Panc1 (cell line): ENCODE measurements around the gene GPR101. TPM values are rescaled to one million over a fixed set of nuclear protein-coding genes. Genes with fewer than 3 reads are reported as not detected.

Experiments used
- ATAC-seq: fragments of 200-7000 bp; cut with Tn5 transposase; 2 replicates; pipeline ENCODE4 v1.9.1; 2020; ENCODE audit warnings: mild to moderate bottlenecking, moderate library complexity
- BruUV-seq: library from RNA; stranded (reverse); fragments of 400-500 nt; replicated peaks from 2 replicates; lab custom pipeline; 2021; lab: Mats Ljungman, UMichigan
- CTCF ChIA-PET: fragments of 300-600 bp; sonication (Branson Sonifier 250); formaldehyde crosslinking; loops from one replicate; lab custom pipeline; 2022; ENCODE audit warnings: antibody characterized with exemption; lab: Charles Lee
- POLR2A ChIA-PET: fragments of 300-600 bp; sonication (Branson Sonifier 250); formaldehyde crosslinking; loops from one replicate; lab custom pipeline; 2022; ENCODE audit warnings: antibody characterized with exemption; lab: Charles Lee
- DNase-seq: peaks from one replicate; pipeline ENCODE4 v3.0.0-alpha.2; 2010; ENCODE audit warnings: low read depth, low spot score
- H3K27ac ChIP-seq: 2 replicates; pipeline ENCODE4 v1.5.1; 2011; ENCODE audit warnings: mild to moderate bottlenecking, low read length, inconsistent platforms
- H3K27me3 ChIP-seq: fragments of 200-500 bp; sonication (Bioruptor generic); 2 replicates; pipeline ENCODE4 v1.6.0; 2014; ENCODE audit warnings: low read length, inconsistent platforms; ENCODE audit not compliant: control insufficient read depth, insufficient read depth
- H3K36me3 ChIP-seq: fragments of 200-500 bp; sonication (Bioruptor generic); 2 replicates; pipeline ENCODE4 v1.5.1; 2014; ENCODE audit warnings: inconsistent platforms, mild to moderate bottlenecking, low read length, moderate library complexity; ENCODE audit not compliant: control insufficient read depth, insufficient read depth
- H3K4me1 ChIP-seq: 2 replicates; pipeline ENCODE4 v1.5.1; 2011; ENCODE audit warnings: inconsistent platforms, mild to moderate bottlenecking, low read length, moderate library complexity; ENCODE audit not compliant: control insufficient read depth, insufficient read depth
- H3K4me3 ChIP-seq, 2 experiments: 2 replicates each; pipeline ENCODE4 v1.5.1; 2011 to 2012; ENCODE audit warnings: low read depth in 2 of 2, low read length in 2 of 2, mild to moderate bottlenecking in 2 of 2, inconsistent platforms in 1 of 2, moderate library complexity in 1 of 2
- H3K9me3 ChIP-seq: fragments of 200-500 bp; sonication (Bioruptor generic); 2 replicates; pipeline ENCODE4 v1.5.1; 2014; ENCODE audit warnings: low read depth, mild to moderate bottlenecking, inconsistent platforms, low read length, moderate library complexity; ENCODE audit not compliant: control insufficient read depth, insufficient read depth
- CTCF ChIP-seq: fragments of 450-650 bp; IDR thresholded peaks from 2 replicates; pipeline ENCODE4 v1.5.1; 2017; ENCODE audit warnings: mild to moderate bottlenecking
- POLR2AphosphoS5 ChIP-seq: IDR thresholded peaks from 2 replicates; pipeline ENCODE4 v1.6.1; 2012; ENCODE audit warnings: mild to moderate bottlenecking, low read depth, low read length, moderate library complexity
- REST ChIP-seq, 2 experiments: IDR thresholded peaks; 2 replicates each; pipeline ENCODE4 v1.6.1; 2011 to 2012; ENCODE audit warnings: low read depth in 2 of 2, control low read depth in 1 of 2, low read length in 1 of 2, mild to moderate bottlenecking in 1 of 2, moderate library complexity in 1 of 2; ENCODE audit not compliant: insufficient read depth in 1 of 2
- SIN3A ChIP-seq: IDR thresholded peaks from 2 replicates; pipeline ENCODE4 v1.6.1; 2012; ENCODE audit warnings: low read depth, mild to moderate bottlenecking, low read length, moderate library complexity, borderline replicate concordance; ENCODE audit not compliant: insufficient read depth
- TCF7L2 ChIP-seq: IDR thresholded peaks from 2 replicates; pipeline ENCODE4 v1.6.1; 2011; ENCODE audit warnings: mild to moderate bottlenecking, low read depth, low read length, inconsistent platforms
- in situ Hi-C: cut with HindIII; loops from 2 replicates; pipeline ENCODE4 v1.10.0; 2016; ENCODE audit warnings: low sequenced_read_pairs, low pct_unique_long_range_greater_than_20kb
- intact Hi-C: fragments of 100-400 bp; cut with micrococcal nuclease; formaldehyde crosslinking; loops from one replicate; pipeline ENCODE4 v1.10.0; 2022; ENCODE audit not compliant: unreplicated experiment
- total RNA-seq: library from RNA; stranded (reverse); gene quantifications from one replicate; pipeline ENCODE4 v1.2.1, GENCODE V29; 2021; ENCODE audit not compliant: unreplicated experiment

GPR101 gene
- total RNA-seq, 1 experiment from 2014 or later = not detected

GRCh38 chrX:137043736-137044135 is 9.9 kb upstream of the GPR101 start:
- DNase-seq (no peak), ATAC-seq (no peak)
- H3K9me3 ChIP-seq = no peaks in the 10 kb centered on the region
- H3K27me3 ChIP-seq = peaks cover 4% of the 10 kb centered on the region; the same call in 1 of the 2 replicates
- ChIA-PET POLR2A (no interaction called here), CTCF (no interaction called here)
- in situ Hi-C loops = no loop called here
- no TSS peak for BruUV-seq
- no peaks in the 10 kb centered on the region for H3K4me1 ChIP-seq
- no peak for TF ChIP-seq REST (IDR thresholded peaks at IDR 0.05; ENCODE audit: insufficient read depth in 1 of 2, low read depth in 2 of 2, low read length in 1 of 2)
- no peak for TF ChIP-seq CTCF
- TF ChIP-seq TCF7L2 = no peak
- TF ChIP-seq SIN3A = no peak
- TF ChIP-seq POLR2AphosphoS5 = no peak
- no peaks in the 10 kb centered on the region for H3K36me3 ChIP-seq
- no peak overlapping the region for H3K27ac ChIP-seq
- intact Hi-C loops = no loop called here
- H3K4me3 ChIP-seq = no peak overlapping the region

- CTCF ChIA-PET = no interaction called here
- POLR2A ChIA-PET = no interaction called here
Observed at GRCh38 chrX:137041329-137041728, 7.5 kb upstream of the GPR101 start.

More at GRCh38 chrX:137041329-137041728, 7.5 kb upstream of the GPR101 start:
- in situ Hi-C loops (no loop called here), intact Hi-C loops (no loop called here)
- DNase-seq (no peak), ATAC-seq (no peak)
- H3K9me3 ChIP-seq = no peaks in the 10 kb centered on the region
- no peaks in the 10 kb centered on the region for H3K4me1 ChIP-seq
- H3K27me3 ChIP-seq = peaks cover 11% of the 10 kb centered on the region
- no peak overlapping the region for H3K27ac ChIP-seq
- H3K36me3 ChIP-seq = no peaks in the 10 kb centered on the region
- TF ChIP-seq SIN3A = no peak
- TF ChIP-seq CTCF = no peak
- no peak for TF ChIP-seq REST (IDR thresholded peaks at IDR 0.05; ENCODE audit: insufficient read depth in 1 of 2, low read depth in 2 of 2, low read length in 1 of 2)
- TF ChIP-seq TCF7L2 = no peak
- TF ChIP-seq POLR2AphosphoS5 = no peak
- H3K4me3 ChIP-seq = no peak overlapping the region
- BruUV-seq = no TSS peak
